Right lobe of liver (tissue), 6 donors: ENCODE data around the gene MROH9. TPM values are rescaled to one million over a fixed set of nuclear protein-coding genes. Genes with fewer than 3 reads are reported as not detected.

Experiments
- ATAC-seq, 4 donors: fragments of 200-7000 bp; cut with Tn5 transposase; one replicate each; pipeline ENCODE4 v1.9.1; 2020; ENCODE audit warnings: mild to moderate bottlenecking in 4 of 4, moderate library complexity in 4 of 4
- DNase-seq, 3 donors: peaks; one replicate each; pipeline ENCODE4 v3.0.0-alpha.2; 2020
- H3K27ac ChIP-seq, 3 donors: fragments of 200-600 bp; one replicate each; pipeline ENCODE4 v1.8.0; 2022
- H3K27me3 ChIP-seq, 2 donors: fragments of 200-600 bp; one replicate each; pipeline ENCODE4 v1.8.0; 2022
- H3K36me3 ChIP-seq, 4 donors: fragments of 200-600 bp; sonication (generic) in 1 of 4; one replicate each; pipeline versions ENCODE4 v1.5.1 to v1.8.0; 2017 to 2022; ENCODE audit warnings: control low read depth in 1 of 4
- H3K4me1 ChIP-seq, 4 donors: fragments of 200-600 bp; sonication (generic) in 1 of 4; one replicate each; pipeline versions ENCODE4 v1.5.1 to v1.8.0; 2017 to 2022; ENCODE audit warnings: control low read depth in 1 of 4
- H3K4me3 ChIP-seq, 3 donors: fragments of 200-600 bp; one replicate each; pipeline ENCODE4 v1.8.0; 2022
- H3K9me3 ChIP-seq, 4 donors: fragments of 200-600 bp; sonication (generic) in 1 of 4; one replicate each; pipeline versions ENCODE4 v1.5.1 to v1.8.0; 2017 to 2022; ENCODE audit warnings: control low read depth in 1 of 4
- POLR2A ChIP-seq: fragments of 450-650 bp; IDR thresholded peaks from one replicate; pipeline ENCODE4 v1.6.1; 2017; ENCODE audit warnings: antibody characterized with exemption, mild to moderate bottlenecking
- WGBS: methylation state at CpG from one replicate; pipeline ENCODE4 v1.1.6; 2018; ENCODE audit warnings: low coverage, low lambda C conversion rate; ENCODE audit not compliant: insufficient coverage; ENCODE audit errors: missing lambda C conversion rate; 5-methylcytosine and 5-hydroxymethylcytosine counted together
- intact Hi-C, 2 donors: fragments of 100-400 bp; cut with DNase I; formaldehyde crosslinking; loops; one replicate each; pipeline versions ENCODE4 v1.11.2 to v1.14.1; 2022
- total RNA-seq, 6 experiments: library from RNA; depleted of rRNA in 2 of 6; stranded (reverse); fragments of >200 nt in 2 of 6; fragmentation: NEBNext Ultra II Directional in 3 of 6; extraction: Animal tissue kit (Norgen Biotek cat#: 25700) in 3 of 6; gene quantifications; one replicate each; pipeline versions ENCODE4 v1.1.0 to v1.2.4, GENCODE V29; 2016 to 2023
- TF ChIP-seq, protein P1 (sequence below), 4 donors: fragments of 200-600 bp in 3 of 4; fragments of 450-650 bp in 1 of 4; IDR thresholded peaks; one replicate each; pipeline versions ENCODE4 v1.5.1 to v1.8.0; 2016 to 2022; ENCODE audit warnings: antibody characterized with exemption in 4 of 4, mild to moderate bottlenecking in 2 of 4
- donor health status: DM: no; HTN: yes; CAD: no.
- donor health status: DM: no; HTN: no; CAD: no.
- donor health status: DM: no; HTN: no; CAD: no.
- donor health status: DM: no; HTN: yes; CAD: no.
- donor health status: DM: no; HTN: yes; CAD: no.

MROH9 gene
- total RNA-seq, 6 experiments from 2014 or later: not detected

DNA sequence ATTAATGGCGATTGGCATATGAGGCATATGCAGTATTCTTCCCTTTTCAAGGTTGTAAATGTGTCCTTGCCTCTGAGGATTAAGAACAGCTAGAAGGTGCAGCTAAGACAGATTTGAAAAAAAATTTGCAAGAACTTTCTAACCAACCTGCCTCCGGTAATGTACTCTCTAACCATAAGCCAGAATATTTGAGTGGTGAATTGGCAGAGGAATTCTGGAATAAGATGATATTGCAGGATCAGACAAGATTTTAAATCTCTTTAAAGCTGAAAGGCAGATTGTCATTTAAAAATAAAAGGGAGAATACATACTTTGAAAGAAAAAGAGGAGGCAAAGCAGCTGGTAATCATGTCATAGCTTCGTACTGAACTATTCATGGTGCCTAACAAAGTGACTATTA is 29.2 kb downstream of the MROH9 start:
- TF ChIP-seq POLR2A: no peak
- TF ChIP-seq, protein P1, sequence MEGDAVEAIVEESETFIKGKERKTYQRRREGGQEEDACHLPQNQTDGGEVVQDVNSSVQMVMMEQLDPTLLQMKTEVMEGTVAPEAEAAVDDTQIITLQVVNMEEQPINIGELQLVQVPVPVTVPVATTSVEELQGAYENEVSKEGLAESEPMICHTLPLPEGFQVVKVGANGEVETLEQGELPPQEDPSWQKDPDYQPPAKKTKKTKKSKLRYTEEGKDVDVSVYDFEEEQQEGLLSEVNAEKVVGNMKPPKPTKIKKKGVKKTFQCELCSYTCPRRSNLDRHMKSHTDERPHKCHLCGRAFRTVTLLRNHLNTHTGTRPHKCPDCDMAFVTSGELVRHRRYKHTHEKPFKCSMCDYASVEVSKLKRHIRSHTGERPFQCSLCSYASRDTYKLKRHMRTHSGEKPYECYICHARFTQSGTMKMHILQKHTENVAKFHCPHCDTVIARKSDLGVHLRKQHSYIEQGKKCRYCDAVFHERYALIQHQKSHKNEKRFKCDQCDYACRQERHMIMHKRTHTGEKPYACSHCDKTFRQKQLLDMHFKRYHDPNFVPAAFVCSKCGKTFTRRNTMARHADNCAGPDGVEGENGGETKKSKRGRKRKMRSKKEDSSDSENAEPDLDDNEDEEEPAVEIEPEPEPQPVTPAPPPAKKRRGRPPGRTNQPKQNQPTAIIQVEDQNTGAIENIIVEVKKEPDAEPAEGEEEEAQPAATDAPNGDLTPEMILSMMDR (IDR thresholded peaks at IDR 0.05): no peak
- Histone ChIP-seq H3K27me3 (no peaks in the 10 kb centered on the region), H3K4me3 (no peak overlapping the region), H3K27ac (no peak overlapping the region), H3K4me1 (no peaks in the 10 kb centered on the region), H3K9me3 (no peaks in the 10 kb centered on the region), H3K36me3 (no peaks in the 10 kb centered on the region)
- intact Hi-C loops: loop anchor here in 1 of 2 donors (10.0 kb wide), 1 partner anchor 270 kb away; no protein-coding TSS in a partner anchor
- ATAC-seq (no peak), DNase-seq (no peak)
- 87% methylated on average over 3 of the region's 3 CpGs for WGBS

DNA sequence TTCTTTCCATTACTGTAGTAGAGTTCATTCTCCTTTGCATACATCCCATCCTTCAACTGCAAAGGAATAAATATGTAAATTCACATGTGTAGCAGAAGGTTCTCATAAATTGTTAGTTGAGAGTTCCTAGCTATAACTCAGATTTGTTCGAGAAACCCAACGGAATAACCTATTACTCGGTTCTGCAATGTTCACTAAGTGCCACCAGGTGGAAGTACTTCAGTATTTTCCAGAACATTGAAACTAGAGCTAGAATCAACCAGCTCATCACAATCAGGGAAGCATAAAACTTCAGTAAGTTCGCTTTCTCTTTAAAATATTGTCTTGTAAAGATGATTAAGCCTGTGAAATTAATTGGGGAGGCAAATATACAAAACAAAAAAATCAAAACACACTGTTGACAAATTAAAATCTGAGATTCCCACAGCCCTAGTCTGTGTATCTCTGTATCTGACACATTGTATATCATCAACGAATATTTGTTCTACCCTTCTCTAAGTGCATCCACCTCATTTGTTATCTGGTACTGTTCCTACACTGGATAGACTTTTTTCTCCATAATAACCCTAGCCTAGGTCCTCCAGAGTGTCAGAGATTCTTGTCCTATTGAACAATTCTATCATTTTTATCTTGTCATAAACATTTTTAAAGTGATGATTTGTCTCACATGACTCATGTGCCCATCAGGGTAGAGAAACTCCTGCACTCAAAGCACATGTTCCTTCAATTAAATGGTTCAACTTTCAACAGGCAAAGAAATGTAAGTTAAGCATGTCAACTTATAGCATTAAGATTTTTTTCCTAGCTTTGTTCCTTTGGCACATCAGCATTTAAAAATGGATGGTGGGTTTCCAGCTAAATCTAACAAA is 31.9 kb downstream of the MROH9 start:
- ATAC-seq (peak; percentile 85 to 89 (median 87)), DNase-seq (no peak)
- no peaks in the 10 kb centered on the region for H3K36me3 ChIP-seq
- no peak for TF ChIP-seq POLR2A
- TF ChIP-seq, protein P1 (IDR thresholded peaks at IDR 0.05): peak; percentile 45 to 67 (median 65)
- H3K27ac ChIP-seq: no peak overlapping the region
- intact Hi-C loops: loop anchor here in 1 of 2 donors (10.0 kb wide), 1 partner anchor 268 kb away; no protein-coding TSS in a partner anchor
- no peaks in the 10 kb centered on the region for H3K9me3 ChIP-seq
- H3K4me1 ChIP-seq: no peaks in the 10 kb centered on the region
- 14% methylated on average over 5 of the region's 5 CpGs for WGBS
- no peaks in the 10 kb centered on the region for H3K27me3 ChIP-seq
- no peak overlapping the region for H3K4me3 ChIP-seq

DNA sequence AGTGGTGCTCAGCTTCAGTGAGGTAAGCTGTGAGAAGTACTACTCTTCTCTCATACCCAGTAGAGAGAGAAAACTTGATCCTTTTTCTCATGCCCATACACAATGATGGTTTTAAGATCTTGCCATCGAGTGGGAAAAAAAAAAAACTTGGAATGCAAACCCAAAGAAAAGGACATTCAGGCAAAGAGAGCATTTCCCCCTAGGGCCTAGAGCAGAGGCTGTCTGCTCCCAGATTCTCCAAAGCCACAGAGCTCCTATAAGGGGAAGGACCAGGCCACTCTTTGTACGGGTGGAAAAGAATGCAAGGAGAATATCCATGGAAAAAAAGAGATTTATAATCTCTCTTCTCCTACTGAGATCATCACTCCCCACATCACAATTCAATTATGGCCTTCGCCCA is 34.9 kb downstream of the MROH9 start:
- intact Hi-C loops: no loop called here
- Histone ChIP-seq H3K27ac (no peak overlapping the region), H3K9me3 (no peaks in the 10 kb centered on the region), H3K36me3 (no peaks in the 10 kb centered on the region), H3K4me3 (no peak overlapping the region), H3K27me3 (no peaks in the 10 kb centered on the region), H3K4me1 (no peaks in the 10 kb centered on the region)
- WGBS: 58% methylated on average over 3 of the region's 3 CpGs
- ATAC-seq (no peak), DNase-seq (no peak)
- TF ChIP-seq, protein P1 (IDR thresholded peaks at IDR 0.05): no peak
- no peak for TF ChIP-seq POLR2A

DNA sequence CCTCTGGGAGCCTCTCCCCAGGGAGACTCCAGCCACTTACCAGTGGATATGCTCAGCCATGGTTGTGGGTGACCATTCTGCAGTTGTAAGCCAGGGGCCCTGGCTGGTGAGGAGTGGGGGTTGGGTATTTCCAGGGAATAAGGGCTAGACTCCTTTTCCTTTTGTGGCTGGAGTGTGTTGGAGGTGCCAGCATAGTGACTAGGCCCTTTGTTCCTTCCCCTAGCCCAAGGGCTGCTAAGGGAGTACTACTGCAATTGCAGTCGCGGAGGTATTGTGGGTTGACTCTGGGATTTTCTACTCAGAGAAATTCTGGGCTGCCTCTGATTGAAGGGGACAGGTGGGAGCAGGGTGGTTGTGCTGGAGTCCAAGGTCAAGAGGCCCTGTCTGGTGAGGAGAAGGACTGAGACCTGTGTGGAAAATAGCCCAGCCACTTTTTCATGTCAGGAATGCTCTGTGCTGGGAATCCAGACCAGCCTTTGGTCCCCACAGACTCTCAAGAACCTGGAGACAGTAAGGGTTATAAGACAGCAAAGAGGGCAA is 43.1 kb downstream of the MROH9 start:
- TF ChIP-seq, protein P1 (IDR thresholded peaks at IDR 0.05): no peak
- TF ChIP-seq POLR2A: no peak
- 100% methylated on average over 2 of the region's 2 CpGs for WGBS

More for the DNA sequence above, 43.1 kb downstream of the MROH9 start:
- ATAC-seq (no peak), DNase-seq (no peak)
- H3K4me1 ChIP-seq: no peaks in the 10 kb centered on the region
- H3K27ac ChIP-seq: no peak overlapping the region
- H3K9me3 ChIP-seq: no peaks in the 10 kb centered on the region
- H3K4me3 ChIP-seq: no peak overlapping the region
- no peaks in the 10 kb centered on the region for H3K36me3 ChIP-seq
- H3K27me3 ChIP-seq: no peaks in the 10 kb centered on the region
- intact Hi-C loops: no loop called here
